ENCODE measurements around the gene BORA.
"Not testable (repeated sequence)": the region's sequence is repeated elsewhere in the genome, so short reads cannot be mapped to it uniquely, and the experiment has no call there.

The BORA gene

DNA sequence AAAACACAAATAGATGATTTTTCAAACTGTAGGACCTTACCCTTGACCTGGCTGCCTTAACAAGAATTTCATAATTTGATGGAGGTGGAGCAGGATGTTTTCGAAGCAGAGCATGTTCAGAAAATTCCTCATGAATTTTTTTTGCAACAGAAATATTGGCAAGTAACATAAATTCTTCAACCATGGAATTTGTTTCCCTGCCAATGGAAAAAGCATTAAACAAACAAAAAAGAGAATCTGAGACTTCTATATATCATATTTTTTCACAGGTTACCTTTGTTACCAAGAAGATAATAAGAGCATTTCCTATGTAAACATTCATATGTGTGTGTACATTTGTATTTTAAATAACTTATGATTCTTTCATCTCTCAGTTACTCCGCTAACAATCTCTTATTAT lies 35.7 kb downstream of the BORA start:
- H3K9me3 ChIP-seq (ENCODE audit: control insufficient read depth, low read length) = no peaks in the 10 kb centered on the region
- peaks cover 18% of the 10 kb centered on the region for H3K4me1 ChIP-seq (ENCODE audit: control insufficient read depth, insufficient read depth, low read length)
- DNase-seq (ENCODE audit: low read depth) = peak; percentile 62
- no peak overlapping the region for H3K4me3 ChIP-seq (ENCODE audit: low read length)
- H3K36me3 ChIP-seq (ENCODE audit: control insufficient read depth, insufficient read depth, low read length, severe bottlenecking) = peaks cover 96% of the 10 kb centered on the region
- H3K27me3 ChIP-seq (replicated peaks; ENCODE audit: control insufficient read depth, insufficient read depth, low read length) = no peaks in the 10 kb centered on the region
- no peak overlapping the region for H3K9ac ChIP-seq (ENCODE audit: low read length)

DNA sequence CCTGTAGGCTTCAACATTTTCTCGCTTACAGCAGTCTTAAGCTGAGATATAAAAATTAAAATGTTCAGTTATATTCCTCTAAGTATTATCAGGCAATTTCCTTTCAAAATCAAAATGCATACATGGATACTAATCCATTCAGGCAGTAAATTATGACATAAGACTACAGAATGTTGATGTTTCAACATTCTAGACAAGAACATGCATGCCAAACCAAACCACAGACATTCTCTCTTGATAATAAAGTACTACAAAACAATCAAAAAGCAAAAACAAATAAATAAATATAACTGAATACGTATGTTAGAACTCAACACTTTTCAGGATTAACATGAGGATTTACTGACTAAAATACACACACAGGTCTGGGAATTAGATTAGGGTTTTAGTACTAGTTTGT lies 46.3 kb downstream of the BORA start:
- no peak overlapping the region for H3K9ac ChIP-seq (ENCODE audit: low read length)
- no peaks in the 10 kb centered on the region for H3K9me3 ChIP-seq (ENCODE audit: control insufficient read depth, low read length)
- no peaks in the 10 kb centered on the region for H3K27me3 ChIP-seq (replicated peaks; ENCODE audit: control insufficient read depth, insufficient read depth, low read length)
- peaks cover 10% of the 10 kb centered on the region for H3K4me1 ChIP-seq (ENCODE audit: control insufficient read depth, insufficient read depth, low read length)
- H3K36me3 ChIP-seq (ENCODE audit: control insufficient read depth, insufficient read depth, low read length, severe bottlenecking) = peaks cover 97% of the 10 kb centered on the region
- no peak overlapping the region for H3K4me3 ChIP-seq (ENCODE audit: low read length)
- DNase-seq (ENCODE audit: low read depth) = peak; percentile 82

DNA sequence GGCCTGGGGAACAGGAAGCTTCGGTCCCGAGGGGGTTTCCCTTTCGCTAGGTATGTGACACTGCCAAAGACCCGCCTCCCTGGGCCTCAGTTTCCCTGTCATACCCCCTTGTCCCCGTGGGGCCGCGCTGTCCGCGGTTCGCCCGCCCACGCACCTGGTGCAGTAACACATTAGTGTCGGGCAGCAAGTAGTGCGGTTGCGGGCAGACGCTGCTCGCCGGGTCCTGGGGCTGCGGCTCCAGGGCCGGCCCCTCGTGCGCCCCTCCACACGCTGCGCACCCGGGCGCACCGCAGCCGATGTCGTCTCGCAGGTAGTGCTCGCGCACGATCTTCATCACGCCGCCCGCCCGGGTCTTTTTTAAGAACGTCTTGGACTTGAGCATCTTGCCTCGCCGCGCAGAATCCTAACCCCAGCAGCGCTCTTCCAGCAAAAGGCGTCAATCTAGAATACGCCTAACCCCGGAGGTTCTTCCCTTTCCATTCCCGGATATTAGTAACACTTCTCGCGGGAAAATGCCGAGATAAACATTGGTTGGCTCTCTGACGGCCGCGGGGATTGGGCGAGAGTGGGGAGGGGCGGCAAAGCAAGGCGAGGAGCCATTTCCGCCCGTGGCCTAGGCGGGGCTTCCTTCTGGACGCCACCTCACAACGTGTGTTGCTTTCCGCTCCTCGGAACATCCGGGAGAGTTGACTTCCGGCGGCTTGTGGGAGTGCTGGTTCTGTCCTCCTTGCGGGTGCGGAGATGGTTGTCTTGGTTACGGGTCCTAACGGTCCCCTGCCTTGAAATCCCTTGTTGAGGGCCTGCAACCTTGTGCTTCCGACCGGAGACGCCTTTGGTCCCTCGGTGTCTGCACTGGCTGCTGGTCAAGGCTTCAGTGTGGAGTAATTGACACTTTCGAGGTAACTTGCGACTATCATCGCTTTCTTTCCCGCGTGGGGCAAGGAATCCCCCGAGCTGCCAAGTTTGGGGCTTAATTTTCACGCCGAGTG lies 54.0 kb downstream of the BORA start, which contains the start of the genes DIS3 and PIBF1:
Gene DIS3 (minus strand): TSS at position 450 of the 989 bp plus-strand sequence. CDS start 68 bp downstream, at position 382.
Gene PIBF1 (plus strand): TSS at position 683 of the 989 bp plus-strand sequence. CDS start 1,337 bp downstream, outside the sequence.
- Histone ChIP-seq H3K36me3 (ENCODE audit: control insufficient read depth, insufficient read depth, low read length, severe bottlenecking) (peaks cover 26% of the 10 kb centered on the region), H3K4me3 (ENCODE audit: low read length) (peak within 1 kb of the TSS; percentile 89), H3K9ac (ENCODE audit: low read length) (peak within 1 kb of the TSS; percentile 93), H3K9me3 (ENCODE audit: control insufficient read depth, low read length) (no peaks in the 10 kb centered on the region), H3K27me3 (replicated peaks; ENCODE audit: control insufficient read depth, insufficient read depth, low read length) (no peaks in the 10 kb centered on the region), H3K4me1 (ENCODE audit: control insufficient read depth, insufficient read depth, low read length) (peaks cover 31% of the 10 kb centered on the region)
- peak; percentile 100 for DNase-seq (ENCODE audit: low read depth)

DNA sequence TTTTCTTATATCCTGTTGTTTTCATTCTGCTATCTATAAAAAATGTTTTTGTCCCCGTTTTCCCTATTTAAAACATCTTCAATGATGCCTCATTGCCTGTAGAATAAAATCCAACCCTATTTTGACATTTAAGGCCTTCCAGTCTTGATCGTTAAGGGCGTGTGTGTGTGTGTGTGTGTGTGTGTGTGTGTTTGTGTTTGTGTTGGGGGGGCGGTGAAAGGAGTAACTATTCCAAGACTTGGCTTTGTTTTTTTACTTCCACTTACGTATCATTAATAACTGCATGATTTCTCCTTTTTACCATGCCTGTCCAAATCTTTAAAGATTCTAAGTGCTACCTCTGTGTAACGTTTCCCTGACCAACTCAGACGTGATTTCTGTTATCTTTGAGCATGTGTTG lies 55.0 kb downstream of the BORA start:
- no peaks in the 10 kb centered on the region for H3K9me3 ChIP-seq (ENCODE audit: control insufficient read depth, low read length)
- no peaks in the 10 kb centered on the region for H3K27me3 ChIP-seq (replicated peaks; ENCODE audit: control insufficient read depth, insufficient read depth, low read length)
- H3K9ac ChIP-seq (ENCODE audit: low read length) = peak overlapping the region; percentile 93
- DNase-seq (ENCODE audit: low read depth) = peak; percentile 38
- peaks cover 31% of the 10 kb centered on the region for H3K4me1 ChIP-seq (ENCODE audit: control insufficient read depth, insufficient read depth, low read length)
- H3K4me3 ChIP-seq (ENCODE audit: low read length) = peak overlapping the region; percentile 89
- peaks cover 16% of the 10 kb centered on the region for H3K36me3 ChIP-seq (ENCODE audit: control insufficient read depth, insufficient read depth, low read length, severe bottlenecking)

DNA sequence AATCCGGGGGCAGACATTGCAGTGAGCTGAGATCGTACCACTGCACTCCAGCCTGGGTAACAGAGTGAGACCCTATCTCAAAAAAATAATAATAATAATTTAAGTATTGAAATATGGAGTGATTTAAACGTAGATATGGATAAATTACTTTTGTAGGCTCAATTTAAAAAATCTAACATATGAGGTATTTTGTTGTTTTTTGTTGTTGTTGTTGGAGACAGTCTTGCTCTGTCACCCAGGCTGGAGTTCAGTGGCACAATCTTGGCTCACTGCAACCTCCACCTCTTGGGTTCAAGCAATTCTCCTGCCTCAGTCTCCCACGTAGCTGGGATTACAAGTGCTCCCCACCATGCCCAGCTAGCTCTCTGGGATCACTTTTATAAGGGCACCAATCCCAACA lies 57.0 kb downstream of the BORA start:
- peaks cover 23% of the 10 kb centered on the region for H3K4me1 ChIP-seq (ENCODE audit: control insufficient read depth, insufficient read depth, low read length)
- H3K27me3 ChIP-seq (replicated peaks; ENCODE audit: control insufficient read depth, insufficient read depth, low read length); H3K9ac ChIP-seq (ENCODE audit: low read length); H3K4me3 ChIP-seq (ENCODE audit: low read length); H3K36me3 ChIP-seq (ENCODE audit: control insufficient read depth, insufficient read depth, low read length, severe bottlenecking); H3K9me3 ChIP-seq (ENCODE audit: control insufficient read depth, low read length); DNase-seq (ENCODE audit: low read depth): not testable (repeated sequence)

DNA sequence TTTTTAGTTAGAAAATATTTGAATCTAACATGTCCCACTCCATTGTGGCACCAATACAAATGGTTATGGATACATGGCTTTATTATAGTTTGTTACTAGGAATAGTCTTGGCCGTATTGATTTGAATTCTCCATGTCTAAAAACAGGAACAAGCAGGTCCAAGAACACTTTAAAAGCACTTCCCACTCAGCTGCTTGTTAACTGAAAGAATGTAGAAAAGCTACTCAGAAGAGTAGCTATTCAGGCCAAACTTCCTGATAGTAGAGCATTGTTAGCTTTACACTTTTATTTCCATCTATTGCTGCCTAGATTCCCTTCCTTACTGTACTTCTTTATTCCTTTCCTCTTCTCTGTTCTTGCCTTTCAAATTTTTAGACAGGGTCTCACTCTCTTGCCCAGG lies 61.1 kb downstream of the BORA start:
- Histone ChIP-seq H3K4me3 (ENCODE audit: low read length) (no peak overlapping the region), H3K36me3 (ENCODE audit: control insufficient read depth, insufficient read depth, low read length, severe bottlenecking) (peaks cover 26% of the 10 kb centered on the region), H3K9ac (ENCODE audit: low read length) (no peak overlapping the region), H3K4me1 (ENCODE audit: control insufficient read depth, insufficient read depth, low read length) (peaks cover under 1% of the 10 kb centered on the region), H3K27me3 (replicated peaks; ENCODE audit: control insufficient read depth, insufficient read depth, low read length) (no peaks in the 10 kb centered on the region), H3K9me3 (ENCODE audit: control insufficient read depth, low read length) (no peaks in the 10 kb centered on the region)
- no peak for DNase-seq (ENCODE audit: low read depth)

DNA sequence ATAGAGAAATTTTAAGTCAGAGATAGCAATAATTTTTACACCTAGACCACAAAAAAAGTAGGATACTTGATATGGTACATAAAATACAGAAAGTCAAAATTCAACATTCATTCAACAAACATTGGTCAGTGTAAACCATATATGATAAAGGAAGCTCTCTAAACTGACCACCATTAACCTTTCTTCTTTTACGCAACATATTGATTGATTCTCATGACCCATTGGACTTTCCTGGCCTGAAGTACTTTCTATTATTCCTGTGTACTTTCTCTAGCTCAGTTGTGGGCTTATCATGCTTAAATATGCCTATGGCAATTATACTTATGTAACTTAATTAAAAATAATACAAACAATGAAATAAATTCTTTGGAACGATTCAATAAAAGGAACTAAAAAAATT lies 64.9 kb downstream of the BORA start:
- Histone ChIP-seq H3K9me3 (ENCODE audit: control insufficient read depth, low read length) (no peaks in the 10 kb centered on the region), H3K9ac (ENCODE audit: low read length) (no peak overlapping the region), H3K4me3 (ENCODE audit: low read length) (no peak overlapping the region), H3K36me3 (ENCODE audit: control insufficient read depth, insufficient read depth, low read length, severe bottlenecking) (peaks cover 47% of the 10 kb centered on the region), H3K27me3 (replicated peaks; ENCODE audit: control insufficient read depth, insufficient read depth, low read length) (no peaks in the 10 kb centered on the region), H3K4me1 (ENCODE audit: control insufficient read depth, insufficient read depth, low read length) (no peaks in the 10 kb centered on the region)
- DNase-seq (ENCODE audit: low read depth) = no peak

DNA sequence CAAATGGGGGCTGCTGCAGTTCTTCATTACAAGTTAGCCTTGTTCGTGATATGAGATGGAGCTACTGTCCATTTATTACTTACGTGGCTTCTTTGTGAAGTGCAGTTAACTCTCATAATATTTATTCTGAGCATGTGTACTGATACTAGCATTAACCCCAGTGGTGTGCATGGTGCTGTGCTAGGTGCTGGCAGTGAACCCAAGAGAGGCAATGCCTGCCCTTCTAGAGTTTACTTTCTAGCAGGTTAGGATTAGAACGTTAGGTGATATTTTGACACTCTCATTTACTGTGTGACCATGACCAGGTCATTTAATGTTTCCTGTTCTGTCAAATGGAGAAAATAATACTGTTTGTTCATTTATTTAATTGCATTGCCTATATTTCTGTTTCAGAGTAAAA lies 71.1 kb downstream of the BORA start:
- Histone ChIP-seq H3K9ac (ENCODE audit: low read length) (no peak overlapping the region), H3K27me3 (replicated peaks; ENCODE audit: control insufficient read depth, insufficient read depth, low read length) (no peaks in the 10 kb centered on the region), H3K4me1 (ENCODE audit: control insufficient read depth, insufficient read depth, low read length) (no peaks in the 10 kb centered on the region), H3K36me3 (ENCODE audit: control insufficient read depth, insufficient read depth, low read length, severe bottlenecking) (peaks cover 54% of the 10 kb centered on the region), H3K9me3 (ENCODE audit: control insufficient read depth, low read length) (no peaks in the 10 kb centered on the region), H3K4me3 (ENCODE audit: low read length) (no peak overlapping the region)
- DNase-seq (ENCODE audit: low read depth) = no peak

DNA sequence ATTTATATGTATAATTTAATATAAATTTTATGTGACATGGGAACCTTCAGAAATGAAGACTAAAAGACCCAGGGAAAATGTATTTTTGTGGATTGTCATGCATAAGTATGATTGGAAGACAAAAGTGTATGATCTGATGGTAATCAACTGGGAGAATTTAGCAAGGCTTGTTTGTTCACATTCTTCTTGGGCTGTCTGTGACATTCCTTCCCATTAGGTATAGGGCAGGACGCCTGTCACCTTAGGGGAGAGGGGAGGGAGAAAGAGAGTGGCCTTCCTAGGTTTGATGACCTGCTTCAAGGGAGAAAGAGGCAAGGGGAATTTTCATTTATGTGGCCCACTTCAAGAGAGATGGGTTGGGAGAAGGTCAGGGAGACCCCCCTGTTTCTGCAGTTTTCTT lies 76.6 kb downstream of the BORA start:
- Histone ChIP-seq H3K9me3 (ENCODE audit: control insufficient read depth, low read length) (no peaks in the 10 kb centered on the region), H3K4me3 (ENCODE audit: low read length) (no peak overlapping the region), H3K36me3 (ENCODE audit: control insufficient read depth, insufficient read depth, low read length, severe bottlenecking) (peaks cover 10% of the 10 kb centered on the region), H3K4me1 (ENCODE audit: control insufficient read depth, insufficient read depth, low read length) (peaks cover 5% of the 10 kb centered on the region), H3K27me3 (replicated peaks; ENCODE audit: control insufficient read depth, insufficient read depth, low read length) (no peaks in the 10 kb centered on the region), H3K9ac (ENCODE audit: low read length) (no peak overlapping the region)
- no peak for DNase-seq (ENCODE audit: low read depth)
